HS-27A (cell line): Measurements from ENCODE around the gene SPTB.

Experiments
- DNase-seq: peaks from one replicate; pipeline ENCODE4 v3.0.0-alpha.2; 2012; ENCODE audit warnings: low read depth, missing footprints

The SPTB gene

DNA sequence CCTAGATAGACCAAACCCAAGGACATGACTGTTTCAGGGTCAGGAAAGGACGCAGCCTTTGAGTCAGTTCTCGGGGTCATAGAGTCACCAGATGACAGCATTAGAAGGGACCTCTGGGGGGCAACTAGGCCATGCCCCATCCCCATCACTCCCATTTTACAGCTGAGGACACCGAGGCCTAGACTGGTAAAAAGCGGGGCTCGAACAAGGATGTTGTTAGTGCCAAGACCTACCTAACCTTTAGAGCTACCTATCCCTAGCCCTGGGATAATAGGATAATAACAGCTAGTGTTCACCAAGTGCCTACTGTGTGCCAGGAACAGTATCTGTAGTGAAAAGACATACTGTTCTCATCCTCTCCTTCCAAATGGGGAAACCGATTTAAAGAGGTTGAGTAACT lies 126.8 kb downstream of the SPTB start:
- no peak for DNase-seq

DNA sequence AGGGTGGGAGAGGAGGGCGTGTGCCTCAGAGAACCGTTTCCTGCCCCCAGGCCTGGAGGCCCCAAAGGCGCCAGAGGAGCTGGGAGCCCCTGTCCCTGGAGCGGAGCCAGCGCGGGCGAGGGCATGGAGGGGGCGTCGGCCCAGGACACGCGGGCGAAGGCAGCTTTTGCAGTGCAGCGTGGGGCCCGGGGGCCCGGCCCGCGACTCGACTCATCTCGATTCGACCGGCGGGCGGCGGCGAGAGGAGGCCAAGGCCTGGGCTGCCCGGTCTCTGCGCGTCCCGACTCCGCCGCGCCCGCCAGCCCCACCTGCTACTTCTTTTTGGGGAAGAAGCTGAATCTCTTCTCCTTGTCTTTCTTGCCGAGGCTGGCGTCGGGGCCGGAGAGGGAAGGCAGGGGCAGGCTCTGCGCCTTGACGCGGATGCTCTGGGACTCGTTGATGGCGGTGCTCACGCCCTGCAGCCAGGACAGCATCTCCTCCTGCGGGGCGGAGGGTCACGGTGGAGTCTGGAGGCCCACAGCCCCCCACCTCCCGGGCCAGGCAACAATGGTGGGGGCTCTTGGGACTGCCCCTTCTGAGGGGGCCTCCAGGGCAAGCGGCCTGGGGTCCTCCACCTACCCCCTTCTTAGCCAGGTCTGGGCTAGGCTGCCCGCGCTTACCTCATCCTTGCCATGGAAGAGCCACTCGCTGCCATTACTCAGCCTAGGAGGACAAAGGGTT lies 130.6 kb downstream of the SPTB start:
- DNase-seq, result no peak

GRCh38 chr14:64748521-64748920 lies 131.2 kb downstream of the SPTB start:
- no peak for DNase-seq

DNA sequence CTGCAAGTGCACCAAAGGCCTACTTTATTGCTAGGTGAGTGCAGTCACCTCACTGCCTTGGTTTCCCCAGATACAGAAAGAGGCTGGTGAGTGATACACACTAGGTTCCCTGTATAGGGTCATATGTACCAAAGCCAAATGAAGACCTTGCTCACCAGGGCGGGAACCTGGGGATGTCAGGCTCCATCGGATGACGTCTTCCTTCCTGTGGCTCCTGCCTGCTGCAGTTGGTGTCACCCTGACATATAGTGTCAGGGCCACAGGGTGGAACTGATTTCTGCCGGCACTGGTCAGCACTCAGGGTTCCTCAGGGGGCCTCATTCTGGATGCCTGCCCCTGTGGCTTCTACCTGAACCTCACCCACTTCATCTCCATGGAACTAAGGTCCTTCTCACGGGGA lies 132.4 kb downstream of the SPTB start:
- DNase-seq, result no peak

- DNase-seq, result no peak
These were observed 133.1 kb downstream of the SPTB start for GRCh38 chr14:64746298-64747250.

GRCh38 chr14:64745511-64746091 lies 134.1 kb downstream of the SPTB start:
- no peak for DNase-seq

DNA sequence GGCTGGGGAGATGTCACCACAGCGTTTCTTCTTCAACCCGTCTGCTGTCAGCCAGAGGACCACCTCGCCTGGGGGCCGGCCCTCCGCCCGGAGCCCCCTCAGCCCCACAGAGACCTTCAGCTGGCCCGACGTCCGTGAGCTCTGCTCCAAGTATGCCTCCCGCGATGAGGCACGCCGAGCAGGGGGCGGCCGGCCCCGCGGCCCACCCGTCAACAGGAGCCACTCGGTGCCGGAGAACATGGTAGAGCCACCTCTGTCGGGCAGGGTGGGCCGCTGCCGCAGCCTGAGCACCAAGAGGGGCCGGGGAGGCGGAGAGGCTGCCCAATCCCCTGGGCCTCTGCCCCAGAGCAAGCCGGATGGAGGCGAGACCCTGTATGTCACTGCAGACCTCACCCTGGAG lies 136.6 kb downstream of the SPTB start:
- no peak for DNase-seq

DNA sequence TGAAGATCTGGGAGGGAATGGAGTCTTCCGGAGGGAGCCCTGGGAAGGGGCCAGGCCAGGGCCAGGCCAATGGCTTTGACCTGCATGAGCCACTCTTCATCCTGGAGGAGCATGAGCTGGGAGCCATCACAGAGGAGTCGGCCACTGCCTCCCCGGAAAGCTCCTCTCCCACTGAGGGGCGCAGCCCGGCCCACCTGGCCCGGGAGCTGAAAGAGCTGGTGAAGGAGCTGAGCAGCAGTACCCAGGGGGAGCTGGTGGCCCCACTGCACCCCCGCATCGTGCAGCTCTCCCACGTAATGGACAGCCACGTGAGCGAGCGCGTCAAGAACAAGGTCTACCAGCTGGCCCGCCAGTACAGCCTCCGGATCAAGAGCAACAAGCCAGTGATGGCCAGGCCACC lies 137.7 kb downstream of the SPTB start:
- DNase-seq, result no peak

- no peak for DNase-seq
These were observed 138.5 kb downstream of the SPTB start for GRCh38 chr14:64741200-64741599.

GRCh38 chr14:64738281-64738804 lies 141.4 kb downstream of the SPTB start:
- DNase-seq, result no peak

DNA sequence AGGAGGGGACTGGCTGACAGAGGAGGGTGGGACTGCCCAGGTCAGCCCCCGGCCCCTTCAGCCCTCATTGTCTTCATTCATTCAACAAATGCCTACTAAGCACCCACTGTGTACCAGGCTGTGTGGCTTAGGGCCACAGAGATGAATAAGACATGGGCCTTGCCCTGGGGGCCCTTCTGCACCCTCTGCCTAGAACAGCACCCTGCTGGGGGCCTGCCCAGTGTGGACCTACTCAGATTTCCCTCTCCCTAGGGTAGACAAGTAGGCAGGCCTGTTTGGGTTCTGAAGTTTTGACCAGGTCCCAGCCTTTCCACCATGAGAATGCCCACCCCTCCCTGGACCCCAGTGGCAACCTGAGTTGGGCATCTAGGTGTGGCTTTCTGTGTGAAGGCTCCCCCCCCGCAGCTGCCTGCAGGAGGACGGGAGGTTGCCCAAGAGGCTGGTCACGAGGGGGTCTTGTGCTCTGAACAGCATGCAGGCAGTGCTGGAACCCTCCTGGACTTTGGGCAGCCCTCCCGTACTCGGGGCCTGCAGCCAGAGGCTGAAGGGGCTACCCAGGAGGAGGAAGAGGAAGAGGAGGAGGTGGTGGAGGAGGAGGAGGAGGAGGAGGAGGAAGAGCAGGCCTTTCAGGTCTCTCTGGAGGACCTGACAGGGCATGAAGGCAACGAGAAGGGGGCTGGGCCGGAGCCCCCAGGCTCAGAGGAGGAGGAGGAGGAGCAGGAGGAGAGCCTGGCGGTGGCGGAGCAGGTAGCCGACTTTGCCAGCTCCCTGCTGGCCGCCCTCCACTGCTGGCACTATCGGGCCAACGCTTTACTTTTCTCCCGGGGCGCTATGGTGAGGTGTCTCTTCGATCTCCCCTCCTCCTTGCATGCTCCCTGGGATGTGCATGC lies 142.1 kb downstream of the SPTB start:
- DNase-seq, result no peak

DNA sequence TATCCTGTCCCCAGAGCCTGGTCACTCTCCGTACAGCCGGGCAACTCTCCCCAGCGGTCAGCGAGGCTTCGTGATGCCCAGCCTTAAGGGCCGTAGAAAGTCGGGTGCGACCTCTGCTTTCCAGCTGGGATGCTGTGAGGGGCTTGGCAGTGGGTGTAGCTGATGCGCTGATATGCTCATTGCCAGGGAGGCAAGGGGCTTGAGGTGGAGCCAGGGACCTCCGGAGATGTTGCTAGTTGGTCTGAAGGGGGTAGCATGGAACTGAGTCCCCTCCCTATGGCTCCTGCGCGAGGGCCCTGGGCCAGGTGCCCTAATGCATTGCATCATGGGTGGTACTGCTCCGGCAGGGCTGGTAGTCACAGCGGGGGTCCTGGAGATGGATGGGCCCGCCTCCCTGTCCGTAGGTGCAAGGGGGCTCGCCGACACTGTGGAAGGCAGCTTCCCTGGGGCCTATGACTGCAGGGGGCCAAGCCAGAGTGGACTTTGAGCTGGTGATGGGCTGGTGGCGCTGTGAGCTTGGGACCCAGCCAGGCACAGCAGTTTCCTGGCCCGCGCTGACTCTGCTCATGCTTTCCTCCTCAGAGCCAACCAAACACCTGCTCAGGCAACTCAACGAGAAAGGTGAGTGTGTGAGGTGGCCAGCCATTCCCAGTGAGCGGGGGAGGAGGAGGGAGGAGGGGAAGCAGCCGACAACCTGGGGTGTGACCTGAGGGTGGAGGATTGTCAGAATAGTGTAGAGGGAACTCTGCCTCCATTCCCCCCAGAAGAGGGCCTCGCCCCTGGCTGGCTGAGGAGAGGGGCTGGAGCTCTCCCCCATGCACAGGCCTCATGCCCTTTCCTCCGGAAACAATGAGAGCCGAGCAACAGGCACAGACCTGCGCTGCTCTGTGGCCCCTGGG lies 143.2 kb downstream of the SPTB start:
- no peak for DNase-seq

DNA sequence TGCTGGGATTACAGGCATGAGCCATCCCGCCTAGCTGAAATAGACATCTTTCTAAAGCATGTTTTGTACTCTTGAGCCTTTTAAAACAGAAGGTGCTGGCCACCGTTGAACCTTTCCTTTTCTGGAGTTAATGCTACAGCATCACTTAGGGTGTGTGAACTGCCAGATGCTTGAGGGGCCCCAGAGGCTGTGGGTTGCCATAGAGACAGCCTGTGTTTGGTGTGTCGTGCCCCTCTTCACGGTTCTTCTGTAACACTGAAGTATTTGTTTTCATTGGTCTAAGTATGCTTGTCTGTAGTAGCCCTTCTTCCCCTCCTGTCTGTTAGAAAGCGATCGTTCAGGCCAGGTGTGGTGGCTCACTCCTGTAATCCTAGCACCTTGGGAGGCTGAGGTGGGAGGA lies 144.7 kb downstream of the SPTB start:
- no peak for DNase-seq

DNA sequence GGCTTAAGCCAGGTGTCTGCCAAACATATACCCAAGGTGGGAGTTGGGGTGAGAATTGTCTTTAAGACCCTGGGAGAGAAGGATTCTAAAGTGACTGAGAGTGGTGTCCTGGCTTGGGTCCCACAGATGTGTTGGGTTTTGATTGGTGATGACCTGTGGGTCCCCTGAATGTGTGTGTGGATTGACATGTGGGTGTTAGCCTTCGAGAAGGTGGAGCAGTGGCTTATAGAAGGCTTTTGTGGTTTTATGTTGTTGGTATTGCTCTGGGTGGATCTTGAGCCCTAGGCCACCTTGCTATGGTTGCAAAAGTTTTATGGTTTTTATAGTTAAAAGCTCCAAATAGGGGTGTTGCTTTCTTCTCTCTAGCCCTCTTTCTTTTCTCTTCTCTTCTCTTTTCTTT lies 145.8 kb downstream of the SPTB start:
- no peak for DNase-seq

- no peak for DNase-seq
These were observed 146.4 kb downstream of the SPTB start for GRCh38 chr14:64733321-64733720.

GRCh38 chr14:64732536-64733120 lies 147.1 kb downstream of the SPTB start:
- no peak for DNase-seq

DNA sequence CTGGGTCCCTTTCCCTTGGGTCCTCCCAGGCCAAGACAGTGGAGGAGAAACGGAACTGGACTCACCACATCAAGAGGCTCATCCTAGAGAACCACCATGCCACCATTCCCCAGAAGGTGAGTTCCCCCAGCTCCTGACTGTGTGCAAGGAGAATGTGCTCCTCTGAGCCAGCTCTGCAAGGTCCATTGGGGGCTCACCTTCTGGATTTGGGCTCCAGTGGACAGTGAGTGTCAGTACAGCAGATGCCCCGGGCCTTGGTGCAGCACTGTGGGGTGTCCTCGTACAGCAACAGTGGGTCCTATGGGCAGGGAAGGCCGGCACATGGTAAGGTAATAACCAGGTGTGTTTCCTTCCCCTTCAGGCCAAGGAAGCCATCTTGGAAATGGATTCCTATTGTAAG lies 147.6 kb downstream of the SPTB start:
- DNase-seq, result no peak

- DNase-seq, result no peak
These were observed 148.5 kb downstream of the SPTB start for GRCh38 chr14:64731141-64731581.

- no peak for DNase-seq
These were observed 149.0 kb downstream of the SPTB start for GRCh38 chr14:64730681-64731080.

DNA sequence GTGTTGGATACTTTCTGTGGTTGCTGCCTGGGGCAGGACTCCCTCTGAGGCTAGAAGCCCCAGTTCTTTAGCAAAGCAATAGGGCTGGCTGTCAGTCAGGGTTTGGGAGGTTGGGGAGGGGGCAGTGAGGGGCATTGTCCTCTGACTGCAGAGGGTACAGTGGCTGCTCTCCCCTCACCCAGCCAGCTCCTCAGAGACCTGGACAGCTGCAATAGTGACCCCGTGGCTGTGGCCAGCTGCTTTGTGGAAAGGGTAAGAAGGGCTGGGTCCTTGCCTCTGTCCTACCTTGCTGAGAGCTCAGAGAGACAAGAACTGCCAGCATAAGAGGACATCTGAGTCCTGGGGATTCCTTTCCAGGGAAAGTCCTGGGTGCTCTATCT lies 149.7 kb downstream of the SPTB start:
- no peak for DNase-seq
